ENCODE data around the gene DYRK1A. TPM values are rescaled to one million over a fixed set of nuclear protein-coding genes. Genes with fewer than 3 reads are reported as not detected.

DYRK1A gene
- polyA plus RNA-seq, 1 donor (not counting 4 experiments of a cell fraction or from before 2014, with no cell fraction given), result 25.3 TPM

DNA sequence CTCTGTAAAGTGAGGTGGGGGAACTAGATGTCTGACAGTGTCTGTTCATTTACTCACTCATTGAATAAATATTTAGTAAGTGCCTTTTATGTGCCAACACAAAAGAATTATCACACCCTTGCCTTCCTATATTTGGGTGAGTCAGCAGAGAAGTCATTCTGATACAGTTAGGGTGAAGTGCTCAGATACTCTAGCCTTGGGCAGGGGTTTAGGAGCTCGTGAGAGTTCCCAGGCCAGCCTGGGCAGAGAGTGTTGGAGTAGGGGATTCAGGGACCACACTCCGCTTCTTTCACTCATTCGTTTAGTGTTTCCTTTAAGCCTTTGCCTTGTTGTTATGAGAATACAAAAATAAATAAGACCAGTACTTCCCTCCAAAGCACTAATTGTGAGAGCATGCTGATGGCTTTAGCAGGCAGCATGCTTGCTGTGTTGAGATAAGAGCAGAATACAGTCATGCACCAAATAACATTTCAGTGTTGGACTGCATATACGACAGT is 83.9 kb downstream of the DYRK1A start:
- Histone ChIP-seq H3K27me3 (ENCODE audit: control insufficient read depth, extremely low read depth, insufficient read depth, low read length) (no peaks in the 10 kb centered on the region), H3K4me1 (ENCODE audit: control insufficient read depth, extremely low read depth, insufficient read depth, low read length) (peaks cover 41% of the 10 kb centered on the region), H3K9me1 (ENCODE audit: control insufficient read depth, extremely low read depth, insufficient read depth, low read length) (peaks cover 6% of the 10 kb centered on the region), H3K4me2 (ENCODE audit: control insufficient read depth, extremely low read depth, insufficient read depth, low read depth, low read length) (peak overlapping the region; percentile 30), H3K79me2 (ENCODE audit: control insufficient read depth, insufficient read depth, low read length) (peaks cover 78% of the 10 kb centered on the region), H3K9me3 (ENCODE audit: control insufficient read depth, low read depth, low read length) (no peaks in the 10 kb centered on the region), H2AFZ (ENCODE audit: control insufficient read depth, low read length) (no peak overlapping the region), H4K20me1 (ENCODE audit: control insufficient read depth, extremely low read depth, insufficient read depth, low read length) (peaks cover 9% of the 10 kb centered on the region), H3K9ac (ENCODE audit: control insufficient read depth, extremely low read depth, insufficient read depth, low read length) (no peak overlapping the region), H3K4me3 (ENCODE audit: control insufficient read depth in 2 of 3, extremely low read depth in 1 of 3, insufficient read depth in 2 of 3, low read depth in 1 of 3, low read length in 3 of 3) (no peak overlapping the region), H3K27ac (ENCODE audit: control insufficient read depth, insufficient read depth, low read length) (peak overlapping the region; percentile 51), H3K36me3 (ENCODE audit: control insufficient read depth in 2 of 2, extremely low read depth in 1 of 2, insufficient read depth in 2 of 2, low read length in 2 of 2) (no peaks in the 10 kb centered on the region)
- no peak for DNase-seq (ENCODE audit: low read depth, low spot score)
- FAIRE-seq, result peak; percentile 70
- TF ChIP-seq, protein P1, sequence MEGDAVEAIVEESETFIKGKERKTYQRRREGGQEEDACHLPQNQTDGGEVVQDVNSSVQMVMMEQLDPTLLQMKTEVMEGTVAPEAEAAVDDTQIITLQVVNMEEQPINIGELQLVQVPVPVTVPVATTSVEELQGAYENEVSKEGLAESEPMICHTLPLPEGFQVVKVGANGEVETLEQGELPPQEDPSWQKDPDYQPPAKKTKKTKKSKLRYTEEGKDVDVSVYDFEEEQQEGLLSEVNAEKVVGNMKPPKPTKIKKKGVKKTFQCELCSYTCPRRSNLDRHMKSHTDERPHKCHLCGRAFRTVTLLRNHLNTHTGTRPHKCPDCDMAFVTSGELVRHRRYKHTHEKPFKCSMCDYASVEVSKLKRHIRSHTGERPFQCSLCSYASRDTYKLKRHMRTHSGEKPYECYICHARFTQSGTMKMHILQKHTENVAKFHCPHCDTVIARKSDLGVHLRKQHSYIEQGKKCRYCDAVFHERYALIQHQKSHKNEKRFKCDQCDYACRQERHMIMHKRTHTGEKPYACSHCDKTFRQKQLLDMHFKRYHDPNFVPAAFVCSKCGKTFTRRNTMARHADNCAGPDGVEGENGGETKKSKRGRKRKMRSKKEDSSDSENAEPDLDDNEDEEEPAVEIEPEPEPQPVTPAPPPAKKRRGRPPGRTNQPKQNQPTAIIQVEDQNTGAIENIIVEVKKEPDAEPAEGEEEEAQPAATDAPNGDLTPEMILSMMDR (optimal IDR thresholded peaks at IDR 0.05 in 1 of 3, IDR thresholded peaks at IDR 0.05 in 1 of 3, conservative IDR thresholded peaks at IDR 0.05 in 1 of 3; ENCODE audit: extremely low read depth in 1 of 3, insufficient read depth in 2 of 3, low read length in 3 of 3), result no peak
- no peak for TF ChIP-seq EZH2 (IDR thresholded peaks at IDR 0.05; ENCODE audit: low read length)
- dilution Hi-C loops (cut with MboI; ENCODE audit: extremely low pct_ligation_motif_present, low sequenced_read_pairs), result no loop called here

DNA sequence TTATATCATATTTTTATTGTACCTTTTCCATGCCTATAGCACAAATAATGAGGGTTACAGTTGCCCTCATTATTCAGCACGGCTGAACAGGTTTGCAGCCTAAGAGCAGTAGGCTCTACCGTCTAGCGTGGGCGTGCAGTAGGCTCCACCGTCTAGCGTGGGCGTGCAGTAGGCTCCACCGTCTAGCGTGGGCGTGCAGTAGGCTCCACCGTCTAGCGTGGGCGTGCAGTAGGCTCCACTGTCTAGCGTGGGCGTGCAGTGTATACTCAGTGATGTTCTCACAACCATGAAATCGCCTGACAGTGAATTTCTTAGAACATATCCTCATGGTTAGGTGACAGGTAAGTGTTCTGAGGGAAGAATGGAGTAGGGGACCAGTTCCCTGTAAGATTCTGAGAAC is 84.9 kb downstream of the DYRK1A start:
- Histone ChIP-seq H3K79me2 (ENCODE audit: control insufficient read depth, insufficient read depth, low read length) (peaks cover 79% of the 10 kb centered on the region), H3K4me2 (ENCODE audit: control insufficient read depth, extremely low read depth, insufficient read depth, low read depth, low read length) (no peak overlapping the region), H3K4me3 (ENCODE audit: control insufficient read depth in 2 of 3, extremely low read depth in 1 of 3, insufficient read depth in 2 of 3, low read depth in 1 of 3, low read length in 3 of 3) (no peak overlapping the region), H3K27ac (ENCODE audit: control insufficient read depth, insufficient read depth, low read length) (no peak overlapping the region), H4K20me1 (ENCODE audit: control insufficient read depth, extremely low read depth, insufficient read depth, low read length) (peaks cover 12% of the 10 kb centered on the region), H3K27me3 (ENCODE audit: control insufficient read depth, extremely low read depth, insufficient read depth, low read length) (no peaks in the 10 kb centered on the region), H3K9me1 (ENCODE audit: control insufficient read depth, extremely low read depth, insufficient read depth, low read length) (peaks cover 6% of the 10 kb centered on the region), H3K4me1 (ENCODE audit: control insufficient read depth, extremely low read depth, insufficient read depth, low read length) (peaks cover 42% of the 10 kb centered on the region), H3K9ac (ENCODE audit: control insufficient read depth, extremely low read depth, insufficient read depth, low read length) (no peak overlapping the region), H3K36me3 (ENCODE audit: control insufficient read depth in 2 of 2, extremely low read depth in 1 of 2, insufficient read depth in 2 of 2, low read length in 2 of 2) (no peaks in the 10 kb centered on the region), H3K9me3 (ENCODE audit: control insufficient read depth, low read depth, low read length) (no peaks in the 10 kb centered on the region), H2AFZ (ENCODE audit: control insufficient read depth, low read length) (no peak overlapping the region)
- dilution Hi-C loops (cut with MboI; ENCODE audit: extremely low pct_ligation_motif_present, low sequenced_read_pairs), result no loop called here
- FAIRE-seq, result no peak
- DNase-seq (ENCODE audit: low read depth, low spot score), result no peak
- no peak for TF ChIP-seq EZH2 (IDR thresholded peaks at IDR 0.05; ENCODE audit: low read length)
- TF ChIP-seq, protein P1 (optimal IDR thresholded peaks at IDR 0.05 in 1 of 3, IDR thresholded peaks at IDR 0.05 in 1 of 3, conservative IDR thresholded peaks at IDR 0.05 in 1 of 3; ENCODE audit: extremely low read depth in 1 of 3, insufficient read depth in 2 of 3, low read length in 3 of 3), result no peak
